ENCODE data around the gene TMOD3. TPM values are rescaled to one million over a fixed set of nuclear protein-coding genes. Genes with fewer than 3 reads are reported as not detected.
A peak's percentile ranks its signal among the peaks of the same experiment; 100 is the strongest.

TMOD3 gene
- total and polyA plus RNA-seq, 2 experiments from 2014 or later, result 26.1 to 29.9 TPM

GRCh38 chr15:51830276-51830806, 888 bp downstream of the TMOD3 start:
- Mint-ChIP-seq H3K4me3 (peak overlapping the region; percentile 93), H3K4me1 (peaks cover 20% of the 10 kb centered on the region; the same call in 2 of the 3 replicates), H3K27me3 (ENCODE audit: insufficient read depth, low read depth, poor library complexity) (no peaks in the 10 kb centered on the region), H3K27ac (peak overlapping the region; percentile 34; the same call in 1 of the 2 replicates), H3K9me3 (no peaks in the 10 kb centered on the region), H3K36me3 (ENCODE audit: low read depth) (no peaks in the 10 kb centered on the region)
- DNase-seq (ENCODE audit: low spot score), result peak; percentile 80
- H3F3A ChIP-seq (replicated peaks; ENCODE audit: low read depth), result no peaks in the 10 kb centered on the region
- H3K27me3 ChIP-seq (ENCODE audit: insufficient read depth), result 0 out of 2 replicates have a peak, but pooled peaks cover 5% of the 10 kb centered on the region
- peak overlapping the region; percentile 67 for H3K4me3 ChIP-seq
- no peak for TF ChIP-seq REST (IDR thresholded peaks at IDR 0.05; ENCODE audit: unreplicated experiment)
- no peak for ATAC-seq
- peaks cover 48% of the 10 kb centered on the region for H3K79me2 ChIP-seq (replicated peaks; ENCODE audit: insufficient read depth)
- peak overlapping the region; percentile 15; the same call in 1 of the 2 replicates for H2AFZ ChIP-seq
- peak overlapping the region; percentile 81 for H3K4me2 ChIP-seq
- no peaks in the 10 kb centered on the region for H3K9me2 ChIP-seq (ENCODE audit: insufficient read depth)
- peaks cover 22% of the 10 kb centered on the region for H3K4me1 ChIP-seq (ENCODE audit: insufficient read depth)
- H4K20me1 ChIP-seq (replicated peaks; ENCODE audit: insufficient read depth), result peaks cover 22% of the 10 kb centered on the region
- H3K36me3 ChIP-seq (ENCODE audit: insufficient read depth), result no peaks in the 10 kb centered on the region
- H3K27ac ChIP-seq (ENCODE audit: low read depth), result no peak overlapping the region

- no peak overlapping the region for H3K4me3 Mint-ChIP-seq
- Histone ChIP-seq H3K4me2 (no peak overlapping the region), H3K4me1 (ENCODE audit: insufficient read depth) (peaks cover 39% of the 10 kb centered on the region), H2AFZ (no peak overlapping the region), H3K4me3 (no peak overlapping the region), H3K27me3 (ENCODE audit: insufficient read depth) (0 out of 2 replicates have a peak, but pooled peaks cover 5% of the 10 kb centered on the region), H3K9me2 (ENCODE audit: insufficient read depth) (no peaks in the 10 kb centered on the region), H3F3A (replicated peaks; ENCODE audit: low read depth) (no peaks in the 10 kb centered on the region), H3K36me3 (ENCODE audit: insufficient read depth) (no peaks in the 10 kb centered on the region), H3K79me2 (replicated peaks; ENCODE audit: insufficient read depth) (peaks cover 78% of the 10 kb centered on the region), H3K27ac (ENCODE audit: low read depth) (no peak overlapping the region), H4K20me1 (replicated peaks; ENCODE audit: insufficient read depth) (peaks cover 37% of the 10 kb centered on the region)
- H3K27ac Mint-ChIP-seq, result no peak overlapping the region
- H3K9me3 Mint-ChIP-seq, result no peaks in the 10 kb centered on the region
- DNase-seq (ENCODE audit: low spot score), result no peak
- no peak for ATAC-seq
- peaks cover 2% of the 10 kb centered on the region for H3K27me3 Mint-ChIP-seq (ENCODE audit: insufficient read depth, low read depth, poor library complexity)
- H3K4me1 Mint-ChIP-seq, result peaks cover 43% of the 10 kb centered on the region
- H3K36me3 Mint-ChIP-seq (ENCODE audit: low read depth), result no peaks in the 10 kb centered on the region
- TF ChIP-seq ZNF462 (CRISPR knock-in tag; IDR thresholded peaks at IDR 0.05) (no peak), EZH2phosphoT487 (IDR thresholded peaks at IDR 0.05; ENCODE audit: unreplicated experiment) (no peak), REST (IDR thresholded peaks at IDR 0.05; ENCODE audit: unreplicated experiment) (no peak), POLR2AphosphoS5 (IDR thresholded peaks at IDR 0.05; ENCODE audit: low read depth) (no peak), ZNF114 (CRISPR knock-in tag; IDR thresholded peaks at IDR 0.05) (no peak), ZNF331 (CRISPR knock-in tag; IDR thresholded peaks at IDR 0.05; ENCODE audit: low read depth) (no peak)
Observed at GRCh38 chr15:51833772-51834171, 4.3 kb downstream of the TMOD3 start.

All from GM23338 (cell line).